H1 (cell line): Measurements from ENCODE around the gene MUSTN1.

Experiments
- CBX5 ChIP-seq: fragments of 300-800, 300-1000 bp; sonication (generic); IDR thresholded peaks from 2 replicates; pipeline ENCODE4 v1.7.1; 2016; ENCODE audit warnings: antibody characterized with exemption, low read length, low read depth
- GABPA ChIP-seq: IDR thresholded peaks from 2 replicates; pipeline ENCODE4 v1.6.1; 2011; ENCODE audit warnings: mild to moderate bottlenecking, low read length, moderate library complexity, borderline replicate concordance; ENCODE audit not compliant: insufficient read depth
- NRF1 ChIP-seq: IDR thresholded peaks from 2 replicates; pipeline ENCODE4 v1.6.1; 2011; ENCODE audit warnings: mild to moderate bottlenecking, low read depth, low read length, improper control_type of control experiment
- POLR2AphosphoS5 ChIP-seq: IDR thresholded peaks from 2 replicates; pipeline ENCODE4 v1.6.1; 2011; ENCODE audit warnings: low read depth, low read length
- RBBP5 ChIP-seq: IDR thresholded peaks from 2 replicates; pipeline ENCODE4 v1.7.1; 2012; ENCODE audit warnings: low read depth, mild to moderate bottlenecking, inconsistent platforms, low read length, moderate library complexity, borderline replicate concordance
- TAF1 ChIP-seq: IDR thresholded peaks from 2 replicates; pipeline ENCODE4 v1.6.1; 2011; ENCODE audit warnings: mild to moderate bottlenecking, low read depth, low read length
- TF ChIP-seq, protein P1 (sequence below), 3 experiments: IDR thresholded peaks; 1 replicate in 2 of 3; 2 replicates in 1 of 3; pipeline versions ENCODE4 v1.5.1 to v1.6.1; 2011; ENCODE audit warnings: low read length in 3 of 3, mild to moderate bottlenecking in 3 of 3, inconsistent platforms in 2 of 3, low read depth in 1 of 3, moderate library complexity in 1 of 3; ENCODE audit not compliant: insufficient read depth in 1 of 3; ENCODE audit errors: control extremely low read depth in 1 of 3

DNA sequence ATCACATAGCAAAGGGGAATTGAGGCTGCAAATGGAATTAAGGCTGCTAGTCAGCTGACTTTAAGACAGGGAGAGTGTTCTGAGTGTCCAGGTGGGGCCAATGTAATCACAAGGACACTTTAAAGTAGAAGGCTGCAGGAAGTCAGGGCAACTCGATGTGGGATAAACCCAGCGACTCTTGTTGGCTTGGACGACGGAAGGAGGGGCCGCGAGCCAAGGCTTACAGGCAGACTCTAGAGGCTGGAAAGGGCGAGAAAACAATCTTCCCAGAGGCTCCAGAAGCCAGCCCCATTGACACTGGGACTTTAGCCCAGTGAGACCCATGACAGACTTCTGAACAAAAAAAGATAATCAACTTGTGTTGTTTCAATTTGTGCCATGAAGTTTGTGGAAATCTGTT lies 12.9 kb upstream of the MUSTN1 start:
- no peak for TF ChIP-seq RBBP5
- TF ChIP-seq GABPA = no peak
- no peak for TF ChIP-seq NRF1
- TF ChIP-seq, protein P1, sequence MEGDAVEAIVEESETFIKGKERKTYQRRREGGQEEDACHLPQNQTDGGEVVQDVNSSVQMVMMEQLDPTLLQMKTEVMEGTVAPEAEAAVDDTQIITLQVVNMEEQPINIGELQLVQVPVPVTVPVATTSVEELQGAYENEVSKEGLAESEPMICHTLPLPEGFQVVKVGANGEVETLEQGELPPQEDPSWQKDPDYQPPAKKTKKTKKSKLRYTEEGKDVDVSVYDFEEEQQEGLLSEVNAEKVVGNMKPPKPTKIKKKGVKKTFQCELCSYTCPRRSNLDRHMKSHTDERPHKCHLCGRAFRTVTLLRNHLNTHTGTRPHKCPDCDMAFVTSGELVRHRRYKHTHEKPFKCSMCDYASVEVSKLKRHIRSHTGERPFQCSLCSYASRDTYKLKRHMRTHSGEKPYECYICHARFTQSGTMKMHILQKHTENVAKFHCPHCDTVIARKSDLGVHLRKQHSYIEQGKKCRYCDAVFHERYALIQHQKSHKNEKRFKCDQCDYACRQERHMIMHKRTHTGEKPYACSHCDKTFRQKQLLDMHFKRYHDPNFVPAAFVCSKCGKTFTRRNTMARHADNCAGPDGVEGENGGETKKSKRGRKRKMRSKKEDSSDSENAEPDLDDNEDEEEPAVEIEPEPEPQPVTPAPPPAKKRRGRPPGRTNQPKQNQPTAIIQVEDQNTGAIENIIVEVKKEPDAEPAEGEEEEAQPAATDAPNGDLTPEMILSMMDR (IDR thresholded peaks at IDR 0.05; ENCODE audit: control extremely low read depth in 1 of 3, insufficient read depth in 1 of 3, low read depth in 1 of 3, low read length in 3 of 3) = no peak
- no peak for TF ChIP-seq CBX5
- TF ChIP-seq POLR2AphosphoS5 = no peak
- TF ChIP-seq TAF1 = no peak
